Hematopoietic multipotent progenitor cell treated with erythropoietin and hydrocortisone succinate and interleukin-3 and kit ligand, for 8 days (in vitro differentiated cells): ENCODE data around the gene CCNY.

Experiments used
- DNase-seq: peaks from one replicate; pipeline ENCODE4 v3.0.0-alpha.2; 2015

The CCNY gene

DNA sequence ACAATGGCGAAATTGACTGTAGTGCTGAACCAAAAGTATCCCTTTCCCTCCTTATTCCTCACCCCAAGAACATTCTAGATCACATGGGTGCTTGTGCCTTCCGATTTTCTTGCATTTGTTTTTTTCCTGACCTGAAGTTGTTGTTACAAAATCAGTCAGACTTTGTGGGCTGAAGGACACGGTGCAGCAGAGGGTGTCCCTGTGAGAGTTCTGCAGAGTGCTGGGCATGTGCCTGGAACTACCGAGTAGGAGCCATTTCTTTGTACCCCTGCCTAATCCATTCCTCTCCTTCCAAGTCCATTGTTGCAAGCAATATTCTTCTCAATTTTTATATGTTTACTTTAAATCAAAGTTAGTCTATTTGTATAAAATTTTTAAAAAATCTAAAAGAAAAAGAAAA is 233.5 kb downstream of the CCNY start:
- DNase-seq: no peak

DNA sequence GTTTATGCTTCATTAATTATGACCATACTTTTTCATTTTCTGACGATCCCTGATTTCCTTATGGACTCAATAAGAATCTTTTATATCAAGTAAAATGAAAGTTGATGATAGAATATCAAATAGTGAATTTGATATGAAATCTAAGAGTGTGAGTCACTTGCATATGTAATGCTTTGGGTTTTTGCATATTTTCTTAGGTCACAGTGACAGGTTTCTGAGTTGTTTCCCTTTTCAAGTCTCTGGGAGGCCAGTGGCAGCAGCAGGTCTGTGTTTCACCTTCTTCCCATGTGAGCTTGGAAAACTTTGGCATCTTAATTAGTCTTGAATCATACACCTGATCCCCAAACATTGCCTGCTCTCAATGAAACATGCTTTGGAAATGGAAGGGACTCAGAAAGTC is 234.1 kb downstream of the CCNY start:
- DNase-seq: no peak

DNA sequence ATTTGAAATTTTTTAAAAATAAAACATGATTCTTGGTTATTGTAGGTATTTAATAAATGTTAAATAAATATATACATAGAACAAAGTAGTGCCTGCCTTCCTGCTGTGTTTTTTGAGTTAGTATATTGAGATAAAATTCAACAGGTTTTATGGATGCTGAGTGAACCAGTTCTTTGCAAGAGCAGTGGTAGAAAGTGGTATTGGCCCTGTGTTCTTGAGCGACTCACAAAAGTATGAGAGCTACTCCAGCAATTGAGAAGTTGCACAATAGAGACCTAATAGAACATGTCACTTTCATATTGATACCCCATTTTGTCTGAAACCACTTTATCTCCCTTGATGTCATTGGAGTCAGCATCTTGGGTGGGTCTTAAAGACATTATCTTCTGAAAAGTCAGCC is 236.3 kb downstream of the CCNY start:
- no peak for DNase-seq

DNA sequence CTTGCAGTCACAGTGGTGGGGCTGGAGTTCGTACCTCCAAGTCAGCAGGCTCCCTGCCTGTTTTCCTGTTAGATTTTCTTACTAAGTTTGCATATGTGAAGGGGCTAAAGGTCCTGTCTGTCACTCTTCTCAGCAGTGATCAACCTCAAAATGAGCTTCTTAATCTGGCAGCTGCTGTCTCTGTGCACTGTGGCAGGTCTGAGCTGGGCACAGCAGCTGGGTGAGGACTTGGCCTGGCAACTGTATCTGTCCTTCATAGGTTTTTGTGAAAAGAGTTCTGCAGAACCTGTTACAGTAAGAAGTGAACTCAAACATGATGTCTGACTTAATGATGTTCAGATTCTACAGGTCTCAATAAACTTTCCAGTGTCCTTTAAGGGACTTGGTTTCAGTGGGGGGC is 237.5 kb downstream of the CCNY start:
- no peak for DNase-seq

DNA sequence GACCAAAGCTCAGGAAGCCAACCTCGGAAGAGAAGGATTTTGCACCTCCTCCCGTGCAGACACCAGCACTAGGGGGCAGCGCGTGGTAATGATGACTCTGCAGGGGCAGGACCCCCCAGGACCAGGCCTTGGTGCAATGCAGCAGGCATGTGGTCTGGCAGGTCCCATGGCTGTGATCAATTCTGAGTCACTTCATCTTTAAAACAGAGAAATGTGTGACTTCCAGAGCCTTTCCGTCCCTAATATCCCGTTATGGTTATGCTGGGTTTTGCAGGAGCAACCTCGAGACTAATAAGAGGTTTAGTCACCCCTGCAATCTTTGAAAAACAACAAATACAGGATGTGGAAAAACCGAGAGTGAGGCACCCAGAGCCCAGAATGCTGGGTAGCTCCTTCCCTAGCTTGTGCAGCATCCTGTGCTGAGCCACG is 238.6 kb downstream of the CCNY start:
- no peak for DNase-seq

DNA sequence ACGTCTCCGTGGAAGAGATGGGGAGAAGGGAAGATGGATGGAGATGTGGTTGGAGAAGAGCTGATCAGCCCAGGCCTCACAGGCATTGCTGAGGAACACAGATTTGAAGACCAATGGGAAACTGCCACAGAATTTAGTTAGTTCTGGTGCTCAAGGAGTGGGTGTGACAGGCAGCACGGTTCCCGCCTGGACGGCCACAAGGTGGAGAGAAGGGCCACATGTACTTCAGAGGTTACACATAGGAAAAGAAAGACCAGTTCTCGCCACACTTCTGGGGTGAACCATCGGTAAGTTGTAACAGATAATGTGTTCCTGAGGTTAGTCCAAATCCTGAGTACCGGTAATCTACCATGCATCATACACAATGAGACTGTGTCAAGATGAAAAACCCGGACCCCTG is 239.3 kb downstream of the CCNY start:
- DNase-seq: no peak

DNA sequence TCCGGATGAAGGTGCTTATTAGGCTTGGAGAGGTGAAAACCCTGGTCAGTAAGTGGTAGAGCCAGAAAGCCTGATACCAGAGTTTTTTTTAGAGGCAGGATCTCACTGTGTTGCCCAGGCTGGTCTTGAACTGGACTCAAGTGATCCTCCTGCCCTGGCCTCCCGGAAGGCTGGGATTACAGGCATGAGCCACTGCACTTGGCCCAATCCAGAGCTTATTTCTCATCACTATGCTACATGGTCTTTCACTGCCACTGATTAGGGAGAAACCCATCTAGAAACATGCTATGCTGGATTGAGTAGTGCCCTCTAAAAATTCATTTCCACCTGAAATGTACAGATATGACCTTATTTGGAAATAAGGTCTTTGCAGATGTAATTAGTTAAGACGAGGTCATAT is 240.4 kb downstream of the CCNY start:
- no peak for DNase-seq

DNA sequence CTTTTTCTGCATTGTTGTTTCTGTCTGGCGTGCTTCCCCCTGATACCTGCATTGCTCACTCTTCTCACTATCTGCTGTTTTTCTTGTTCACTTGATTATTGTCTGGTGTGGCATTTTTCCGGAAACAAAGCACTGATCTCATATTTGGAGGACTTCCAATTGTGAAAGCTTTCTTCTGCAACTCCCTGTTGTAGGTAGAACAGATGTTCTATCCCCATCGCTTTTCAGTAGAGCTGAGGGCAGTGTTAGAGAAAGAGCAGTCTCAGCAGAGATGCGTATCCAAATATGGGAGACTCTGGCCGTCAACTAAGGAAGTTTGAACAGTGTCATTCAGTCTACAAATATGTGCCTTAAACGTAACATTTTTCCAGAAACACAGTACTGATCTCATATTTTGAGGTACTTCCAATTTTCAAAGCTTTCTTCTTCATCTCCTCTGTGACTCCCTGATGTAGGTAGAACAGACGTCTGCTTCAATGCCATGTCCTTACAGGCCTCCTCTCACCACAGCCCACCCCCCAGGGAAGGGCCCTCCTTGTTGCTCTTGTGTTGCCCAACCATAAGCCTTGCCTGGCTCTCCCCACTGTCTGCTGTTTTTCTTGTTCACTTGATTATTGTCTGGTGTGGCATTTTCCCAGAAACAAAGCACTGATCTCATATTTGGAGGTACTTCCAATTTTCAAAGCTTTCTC is 241.8 kb downstream of the CCNY start:
- no peak for DNase-seq

DNA sequence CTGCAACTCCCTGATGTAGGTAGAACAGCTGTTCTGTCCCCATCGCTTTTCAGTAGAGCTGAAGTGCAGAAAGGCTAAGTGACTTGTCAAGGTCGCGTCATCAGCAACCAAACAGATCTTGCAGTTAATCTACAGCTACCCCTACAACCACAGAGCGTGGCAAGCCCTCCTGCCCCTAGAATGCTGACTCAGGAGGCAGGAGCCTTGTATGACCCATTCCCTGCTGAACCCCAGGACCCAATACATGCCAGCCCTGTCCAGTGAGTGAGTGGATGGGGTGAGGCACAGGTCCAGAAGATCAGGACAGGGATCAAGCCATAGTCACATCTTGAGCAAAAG is 242.3 kb downstream of the CCNY start:
- DNase-seq: no peak

DNA sequence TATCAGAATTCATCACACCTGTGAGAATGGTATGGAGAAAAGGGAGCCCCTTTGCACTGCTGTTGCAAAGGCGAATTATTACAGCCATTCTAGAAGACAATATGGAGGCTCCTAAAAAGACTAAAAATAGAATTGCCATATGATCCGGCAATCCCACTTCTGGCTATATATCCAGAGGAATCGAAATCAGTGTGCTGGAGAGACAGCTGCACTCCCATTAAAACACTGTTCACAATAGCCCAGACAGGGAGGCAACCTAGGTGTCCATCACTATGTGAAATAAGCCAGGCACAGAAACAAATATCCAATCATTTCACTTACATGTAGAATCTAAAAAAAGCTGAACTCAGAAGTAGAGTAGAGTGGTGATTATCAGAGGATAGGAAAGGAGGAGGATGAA is 242.8 kb downstream of the CCNY start:
- DNase-seq: no peak

DNA sequence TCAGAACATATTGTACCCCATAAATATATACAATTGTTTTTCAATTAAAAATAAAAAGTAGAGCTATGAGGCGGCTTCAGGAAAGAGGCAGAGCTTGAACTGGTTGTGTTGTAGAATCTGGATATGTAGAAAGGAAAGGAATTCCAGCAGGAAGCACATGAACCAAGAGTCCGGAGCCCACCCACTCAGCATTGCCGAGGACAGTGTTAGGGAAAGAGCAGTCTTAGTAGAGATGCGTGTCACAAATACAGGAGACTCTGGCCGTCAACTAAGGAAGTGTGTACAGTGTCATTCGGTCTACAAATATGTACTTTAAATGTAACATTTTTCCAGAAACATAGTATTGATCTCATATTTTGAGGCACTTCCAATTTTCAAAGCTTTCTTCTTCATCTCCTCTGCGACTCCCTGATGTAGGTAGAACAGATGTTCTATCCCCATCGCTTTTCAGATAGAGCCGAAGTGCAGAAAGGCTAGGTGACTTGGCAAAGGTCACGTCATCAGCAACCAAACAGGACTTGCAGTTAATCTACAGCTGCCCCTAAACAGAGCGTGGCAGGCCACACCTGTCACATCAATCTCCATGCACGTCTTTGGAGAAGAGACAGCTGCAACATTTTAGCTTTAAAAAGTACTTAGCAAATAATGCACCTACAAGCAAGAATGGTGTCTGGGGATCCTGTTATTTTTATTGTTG is 243.6 kb downstream of the CCNY start:
- no peak for DNase-seq

DNA sequence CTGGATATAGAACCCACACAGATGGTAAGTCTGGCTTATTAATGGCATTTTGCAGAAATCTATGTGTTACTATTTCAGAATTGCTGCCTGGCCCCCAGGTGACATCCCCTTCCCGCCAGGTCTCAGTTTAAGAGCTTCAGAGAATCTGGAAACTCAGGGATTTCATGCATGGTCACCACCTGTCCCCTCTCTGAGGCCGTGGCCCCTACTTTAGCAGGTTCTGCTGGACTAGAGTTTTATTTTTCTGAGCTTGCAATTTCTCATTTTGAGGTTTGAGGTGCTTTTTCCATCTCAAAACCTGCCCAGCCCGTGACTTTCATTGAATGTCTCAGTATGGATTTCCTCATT is 244.1 kb downstream of the CCNY start:
- no peak for DNase-seq

DNA sequence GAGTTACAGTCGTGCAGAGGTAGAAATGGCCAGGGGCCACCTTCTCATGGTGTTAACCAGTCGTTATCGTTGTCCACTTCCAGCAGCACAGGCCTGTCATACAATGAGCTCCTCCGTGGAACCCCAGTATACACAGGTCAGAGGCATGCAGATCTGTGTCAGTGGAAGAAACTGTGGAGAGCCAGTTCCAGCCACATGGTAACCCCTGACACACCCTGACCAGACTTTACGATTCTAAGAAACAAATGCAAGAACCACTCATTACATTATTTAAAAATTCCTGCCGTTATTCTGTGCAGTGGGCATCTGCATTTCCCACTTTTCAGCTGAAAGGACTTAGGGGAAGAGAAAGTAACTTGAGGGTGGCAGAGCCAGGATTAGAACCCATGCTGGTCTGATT is 245.3 kb downstream of the CCNY start:
- no peak for DNase-seq

DNA sequence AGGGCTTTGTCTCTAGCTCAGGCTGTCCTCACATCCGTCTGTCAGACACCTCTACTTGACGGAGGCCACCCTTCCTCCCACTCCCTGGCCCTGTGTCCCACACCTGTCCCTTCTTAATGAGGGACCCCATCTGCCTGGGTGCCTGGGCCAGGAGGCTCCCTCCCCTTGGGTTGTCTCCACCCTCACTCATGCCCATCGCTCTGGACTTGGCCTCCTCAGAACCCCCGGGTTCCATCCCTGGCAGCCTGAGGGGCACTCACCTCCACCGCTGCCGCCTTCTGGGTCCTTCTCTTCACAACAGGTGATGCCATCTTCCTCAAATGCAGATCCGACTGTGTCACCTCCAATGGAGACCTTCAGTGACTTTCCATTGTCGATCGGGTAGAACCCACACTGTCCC is 248.6 kb downstream of the CCNY start:
- no peak for DNase-seq

DNA sequence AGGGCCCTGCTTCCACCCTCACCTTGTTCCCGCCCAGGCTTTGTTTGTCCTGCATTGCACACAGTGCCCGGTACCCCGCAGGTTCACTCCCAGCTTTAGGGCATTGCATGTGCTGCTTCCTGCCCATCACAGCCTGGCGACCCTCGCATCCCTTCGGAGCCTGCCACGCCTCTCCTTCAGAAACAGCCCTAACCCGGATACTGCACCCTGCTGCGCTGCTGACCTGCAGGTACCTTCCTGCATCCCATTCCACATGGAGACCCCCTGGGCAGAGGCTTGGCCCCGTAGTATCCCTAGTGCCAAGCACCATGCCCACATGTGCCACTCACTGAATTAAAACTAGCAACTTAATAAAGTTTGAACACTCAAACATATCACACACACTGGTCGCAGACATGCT is 249.0 kb downstream of the CCNY start:
- no peak for DNase-seq

DNA sequence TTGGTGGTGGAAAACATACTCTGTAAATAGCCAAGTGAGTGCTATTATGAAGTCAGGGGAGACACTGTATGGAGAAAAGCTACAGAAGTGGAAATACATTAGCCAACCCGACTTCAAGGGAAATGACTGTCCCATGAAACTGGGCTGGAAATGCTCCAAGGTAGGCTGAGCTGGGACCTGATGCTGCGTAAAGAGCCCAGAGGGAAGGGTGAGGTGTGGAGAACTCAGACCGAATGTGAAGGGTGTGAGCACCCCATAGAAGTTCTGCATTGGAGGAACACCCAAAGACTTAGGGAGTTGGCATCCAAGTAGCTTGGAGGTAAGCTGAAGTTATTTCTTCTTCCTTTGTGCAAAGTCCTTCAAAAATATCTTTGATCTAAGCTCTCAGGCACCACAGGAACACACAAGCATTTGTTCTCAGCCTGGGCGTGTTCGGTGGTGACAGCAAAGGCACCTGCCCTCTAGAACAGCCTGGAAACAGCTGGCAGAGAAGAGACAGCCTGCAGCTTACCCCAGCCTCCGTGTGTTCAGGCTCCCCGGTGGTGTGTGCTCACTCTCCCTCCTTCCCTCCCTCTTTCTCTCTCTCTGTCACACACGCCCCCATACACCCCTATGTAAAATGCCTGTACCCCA is 249.7 kb downstream of the CCNY start:
- DNase-seq: no peak

DNA sequence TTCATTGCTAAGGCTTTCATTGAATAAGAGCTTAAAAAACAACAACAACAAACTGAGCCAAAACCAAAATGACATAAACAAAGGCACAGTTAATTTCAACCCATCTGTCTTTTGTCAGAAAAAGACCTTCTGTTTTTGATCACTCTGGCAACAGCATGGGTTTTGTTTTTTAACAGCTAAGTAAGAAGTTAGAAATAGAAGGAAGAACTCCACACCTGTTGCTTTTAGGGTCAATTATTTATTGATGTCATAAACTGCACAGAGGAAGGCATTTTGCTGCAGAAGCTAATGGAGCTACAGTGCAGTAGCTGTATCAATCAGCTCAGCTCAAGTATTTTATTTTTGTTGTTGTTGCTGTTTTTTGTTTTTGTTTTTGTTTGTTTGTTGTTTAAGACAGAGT is 252.5 kb downstream of the CCNY start:
- DNase-seq: no peak

DNA sequence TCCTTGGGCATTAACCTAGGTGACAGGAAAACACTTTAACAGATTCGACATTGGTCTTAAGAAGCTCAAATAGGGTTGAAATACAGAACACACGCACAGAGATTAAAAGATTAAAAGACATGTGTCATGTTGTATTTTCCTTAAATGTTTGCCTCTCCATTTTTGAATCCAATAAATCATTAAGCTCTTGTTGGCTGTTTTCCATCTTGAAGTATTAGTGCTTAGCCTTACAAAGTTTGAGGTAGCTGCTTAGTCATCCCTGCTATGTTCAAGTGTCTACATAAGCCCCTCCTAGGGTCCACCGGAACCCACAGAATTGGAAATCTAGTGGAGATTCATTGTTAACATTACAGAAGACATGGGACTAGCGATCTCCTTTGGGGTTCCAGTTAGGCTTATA is 256.1 kb downstream of the CCNY start:
- DNase-seq: no peak

DNA sequence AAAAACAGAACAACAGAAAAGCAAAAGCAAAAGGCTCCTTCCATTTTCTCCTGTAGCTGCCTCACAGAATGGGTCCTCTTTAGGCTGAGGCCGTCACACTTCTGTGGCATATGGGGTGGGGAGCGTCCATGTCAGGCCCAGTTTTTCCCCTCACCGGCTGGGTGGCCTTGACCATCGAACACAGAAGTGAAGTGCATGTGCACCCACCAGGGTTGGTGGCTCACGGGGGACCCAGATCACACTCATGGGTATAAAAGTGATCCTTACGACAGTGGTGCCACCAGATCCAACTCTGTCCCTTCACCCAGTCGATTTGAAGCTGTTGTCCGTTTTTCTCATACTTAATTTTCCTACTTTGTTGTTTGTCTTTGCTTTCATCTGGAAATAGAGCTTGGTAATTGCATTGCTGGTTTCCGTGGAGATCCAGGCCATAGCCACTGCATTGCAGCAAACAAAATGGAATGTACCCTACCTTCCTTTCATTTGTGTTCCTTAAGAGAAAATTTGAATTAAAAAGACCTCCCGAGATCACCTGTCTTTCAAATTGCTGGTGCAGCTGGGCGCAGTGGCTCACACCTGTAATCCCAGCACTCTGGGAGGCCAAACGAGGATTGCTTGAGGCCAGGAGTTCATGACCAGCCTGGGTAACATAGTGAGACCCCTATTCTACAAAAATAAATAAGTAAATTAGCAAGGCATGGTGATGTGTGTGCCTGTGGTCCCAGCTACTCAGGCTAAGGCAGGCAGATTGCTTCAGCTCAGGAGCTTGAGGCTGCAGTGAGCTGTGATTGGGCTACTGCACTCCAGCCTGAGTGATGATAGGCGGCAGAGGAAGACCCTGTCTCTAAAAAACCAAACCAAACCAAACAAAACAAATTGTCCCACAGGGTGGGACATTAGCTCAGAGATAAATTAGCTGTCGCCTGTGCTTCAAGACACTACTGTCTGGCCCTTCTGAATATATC is 258.1 kb downstream of the CCNY start:
- no peak for DNase-seq

DNA sequence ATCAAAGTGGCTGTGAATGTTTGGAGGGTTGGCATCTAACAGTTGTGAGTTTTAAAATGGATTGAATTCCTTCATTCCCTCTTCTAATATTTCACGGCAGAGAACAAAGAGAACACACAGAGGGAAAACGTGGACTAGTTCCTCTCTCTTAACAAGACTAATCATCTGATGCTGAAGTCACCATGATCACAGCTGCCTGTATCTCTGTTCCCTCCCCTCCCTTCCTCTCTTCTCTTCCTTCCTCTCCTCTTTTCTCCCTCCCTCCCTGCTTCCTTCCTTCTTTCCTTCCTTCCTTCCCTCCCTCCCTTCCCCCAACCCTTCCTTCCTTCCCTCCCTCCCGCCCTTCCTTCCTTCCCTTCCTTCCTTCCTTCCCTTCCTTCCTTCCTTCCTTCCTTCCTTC is 258.8 kb downstream of the CCNY start:
- no peak for DNase-seq

DNA sequence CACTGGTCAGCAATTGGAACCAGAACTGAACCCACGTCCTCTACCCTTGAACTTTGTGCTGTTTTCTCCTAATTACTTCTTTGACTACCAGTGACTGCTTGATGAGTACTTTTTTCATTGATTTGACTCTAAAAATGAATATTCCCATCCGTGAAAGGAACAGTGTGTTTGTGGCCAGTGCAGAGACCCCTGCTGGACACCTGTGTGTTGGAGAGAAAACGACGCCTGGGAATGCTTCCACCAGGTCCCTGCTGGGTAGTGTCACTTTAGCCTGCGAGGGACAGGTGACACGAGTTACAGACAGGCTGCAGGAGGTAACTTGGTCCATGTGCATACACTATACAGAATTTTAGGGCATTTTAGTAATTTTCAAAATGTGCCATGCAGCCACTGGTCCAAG is 262.1 kb downstream of the CCNY start:
- no peak for DNase-seq

DNA sequence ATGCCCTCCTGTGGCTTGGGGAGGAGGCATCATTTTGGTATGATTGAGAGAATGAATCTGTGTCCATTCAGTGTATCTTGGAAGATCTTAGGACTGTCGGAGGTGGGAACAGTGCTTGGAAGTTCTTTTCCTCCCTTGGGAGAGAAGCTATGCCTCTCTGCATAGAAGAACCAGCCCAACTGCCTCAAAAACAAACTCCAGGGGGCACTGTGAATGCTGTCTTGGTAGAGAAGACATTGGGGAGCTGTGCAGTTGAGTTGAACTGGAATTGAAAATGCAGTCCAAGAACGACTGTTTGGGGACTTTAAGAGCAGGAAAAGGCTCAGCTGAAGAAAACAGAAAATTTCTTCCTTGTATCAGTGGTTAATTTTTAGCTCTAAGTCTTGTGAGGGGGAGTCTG is 263.9 kb downstream of the CCNY start:
- DNase-seq: no peak

DNA sequence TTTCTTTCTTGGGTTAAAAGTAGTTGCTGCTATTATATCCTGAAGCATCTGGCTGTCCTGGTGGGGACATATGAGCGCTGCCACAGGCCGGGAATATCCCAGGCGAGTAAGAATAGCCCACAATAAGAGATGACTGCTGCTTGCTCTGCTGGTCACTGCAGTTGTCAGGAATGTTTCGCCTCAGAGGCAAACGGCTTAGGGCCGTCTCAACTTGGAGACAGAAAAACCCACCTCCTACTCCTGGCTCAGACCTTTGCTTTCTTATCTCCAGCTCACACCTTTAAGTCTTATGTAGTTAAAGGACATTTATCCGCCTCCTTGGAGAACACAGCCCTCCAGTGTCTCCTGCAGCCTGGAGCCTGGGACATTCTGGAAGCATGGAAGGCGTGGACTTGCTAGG is 268.9 kb downstream of the CCNY start, which contains the start of gene GJD4:
GJD4 (plus strand) TSS at position 151 of the 400 bp plus-strand sequence; CDS start at position 378, 227 bp downstream.
- no peak for DNase-seq
